Fibroblast of the aortic adventitia (primary cell): ENCODE data around the gene IRX3. TPM values are rescaled to one million over a fixed set of nuclear protein-coding genes. Genes with fewer than 3 reads are reported as not detected.
A peak's percentile ranks its signal among the peaks of the same experiment; 100 is the strongest.

Experiments
- DNase-seq: peaks from one replicate; pipeline ENCODE4 v3.0.0-alpha.2; 2010; ENCODE audit warnings: low read depth
- H3K4me3 ChIP-seq: 2 replicates; pipeline ENCODE4 v1.5.1; 2011; ENCODE audit warnings: low read depth, mild to moderate bottlenecking, control low read depth, low read length, moderate library complexity
- CTCF ChIP-seq: IDR thresholded peaks from 2 replicates; pipeline ENCODE4 v1.5.1; 2011; ENCODE audit warnings: mild to moderate bottlenecking, low read length, control low read depth, inconsistent platforms; ENCODE audit not compliant: insufficient read depth
- total RNA-seq: library from RNA; depleted of rRNA; stranded (reverse); fragments of >200 nt; gene quantifications from 2 replicates; pipeline ENCODE4 v1.2.3, GENCODE V29; 2012; ENCODE audit warnings: low replicate concordance

Gene IRX3
- total RNA-seq, 1 donor: 0.09 TPM

GRCh38 chr16:54288030-54288834 is 1.6 kb upstream of the IRX3 start:
- no peak for TF ChIP-seq CTCF
- no peak for DNase-seq
- H3K4me3 ChIP-seq: no peak overlapping the region

GRCh38 chr16:54287131-54288029 is 793 bp upstream of the IRX3 start:
- peak overlapping the region; percentile 68 for H3K4me3 ChIP-seq
- no peak for TF ChIP-seq CTCF
- no peak for DNase-seq

GRCh38 chr16:54286090-54286365 is 559 bp downstream of the IRX3 start:
- no peak for DNase-seq
- H3K4me3 ChIP-seq: peak overlapping the region; percentile 76
- no peak for TF ChIP-seq CTCF

DNA sequence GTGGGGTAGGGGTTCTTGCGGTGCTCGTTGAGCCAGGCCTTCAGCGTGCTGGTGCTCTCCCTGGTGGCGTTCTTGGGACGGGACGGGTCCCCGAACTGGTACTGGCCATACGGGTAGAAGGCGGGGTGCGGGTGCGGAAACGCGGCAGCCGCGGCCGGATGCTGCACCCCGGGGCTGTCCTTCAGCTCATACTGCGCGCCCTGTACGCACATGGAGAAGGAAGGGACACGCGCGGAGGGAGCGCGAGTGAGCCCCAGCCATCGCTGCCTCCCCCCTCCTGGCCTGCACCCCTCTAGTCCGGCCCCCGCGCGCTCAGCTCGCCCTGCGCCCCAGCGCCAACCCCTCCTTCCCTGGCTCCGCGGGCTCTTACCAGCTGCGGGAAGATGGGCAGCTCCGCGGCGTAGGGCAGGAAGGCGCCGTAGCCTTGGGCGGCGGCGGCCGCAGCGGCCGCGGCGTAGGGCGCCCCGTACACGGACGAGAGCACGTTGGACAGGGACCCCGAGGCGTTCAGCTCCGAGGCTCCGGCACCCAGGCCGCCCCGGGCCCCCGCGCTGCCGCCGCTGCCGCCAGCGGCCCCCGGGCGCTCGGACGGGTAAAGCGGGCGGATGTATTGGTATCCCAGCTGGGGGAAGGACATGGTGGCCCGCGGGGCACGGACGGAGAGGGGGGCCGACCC is 1.0 kb downstream of the IRX3 start:
- TF ChIP-seq CTCF: no peak
- H3K4me3 ChIP-seq: peak overlapping the region; percentile 76
- DNase-seq: peak; percentile 43

- no peak for TF ChIP-seq CTCF
Measured at GRCh38 chr16:54284931-54285413, 1.6 kb downstream of the IRX3 start.

GRCh38 chr16:54284319-54284930 is 2.2 kb downstream of the IRX3 start:
- no peak for DNase-seq
- H3K4me3 ChIP-seq: peak overlapping the region; percentile 76

More at GRCh38 chr16:54284931-54285413, 1.6 kb downstream of the IRX3 start:
- H3K4me3 ChIP-seq: peak overlapping the region; percentile 76
- DNase-seq: peak; percentile 25

More at GRCh38 chr16:54284319-54284930, 2.2 kb downstream of the IRX3 start:
- no peak for TF ChIP-seq CTCF
